ENCODE results near the gene TNN.
"Not testable (repeated sequence)": the region's sequence is repeated elsewhere in the genome, so short reads cannot be mapped to it uniquely, and the experiment has no call there.

TNN gene

DNA sequence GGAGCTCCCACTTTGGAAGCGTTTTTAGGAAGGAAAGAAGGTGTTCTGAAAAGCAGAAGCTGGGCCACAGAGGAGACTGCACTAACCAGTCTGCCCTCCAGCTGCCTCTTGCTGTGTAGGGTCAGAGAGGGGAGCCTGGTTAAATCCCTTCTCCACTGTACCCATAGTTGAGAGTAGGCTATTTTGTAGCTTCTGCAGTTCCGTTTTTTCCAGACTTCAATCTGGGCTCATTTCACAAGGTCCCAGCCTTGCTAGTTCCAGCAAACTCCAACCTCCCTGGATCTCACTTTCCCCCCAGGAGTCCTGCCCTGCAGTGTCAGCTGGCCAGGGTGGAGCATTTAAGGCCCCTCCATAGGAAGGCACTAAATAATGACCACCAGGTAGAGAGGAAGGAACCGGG is 11.0 kb downstream of the TNN start:
- Mint-ChIP-seq H3K27ac (no peak overlapping the region), H3K4me3 (no peak overlapping the region), H3K4me1 (no peaks in the 10 kb centered on the region), H3K36me3 (no peaks in the 10 kb centered on the region), H3K9me3 (no peaks in the 10 kb centered on the region), H3K27me3 (peaks cover 19% of the 10 kb centered on the region in 2 donors)
- ATAC-seq (replicated peaks) (no peak), DNase-seq (no peak)

DNA sequence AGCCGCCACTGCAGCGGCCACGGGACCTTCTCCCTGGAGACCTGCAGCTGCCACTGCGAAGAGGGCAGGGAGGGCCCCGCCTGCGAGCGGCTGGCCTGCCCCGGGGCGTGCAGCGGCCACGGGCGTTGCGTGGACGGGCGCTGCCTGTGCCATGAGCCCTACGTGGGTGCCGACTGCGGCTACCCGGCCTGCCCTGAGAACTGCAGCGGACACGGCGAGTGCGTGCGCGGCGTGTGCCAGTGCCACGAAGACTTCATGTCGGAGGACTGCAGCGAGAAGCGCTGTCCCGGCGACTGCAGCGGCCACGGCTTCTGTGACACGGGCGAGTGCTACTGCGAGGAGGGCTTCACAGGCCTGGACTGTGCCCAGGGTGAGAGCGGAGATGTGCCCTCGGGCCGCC is 11.7 kb downstream of the TNN start:
- Mint-ChIP-seq H3K27me3 (peaks cover 13 to 19% of the 10 kb centered on the region in 2 donors), H3K9me3 (no peaks in the 10 kb centered on the region), H3K27ac (no peak overlapping the region), H3K4me1 (no peaks in the 10 kb centered on the region), H3K36me3 (no peaks in the 10 kb centered on the region), H3K4me3 (no peak overlapping the region)
- no peak for ATAC-seq (replicated peaks)
- DNase-seq = no peak

DNA sequence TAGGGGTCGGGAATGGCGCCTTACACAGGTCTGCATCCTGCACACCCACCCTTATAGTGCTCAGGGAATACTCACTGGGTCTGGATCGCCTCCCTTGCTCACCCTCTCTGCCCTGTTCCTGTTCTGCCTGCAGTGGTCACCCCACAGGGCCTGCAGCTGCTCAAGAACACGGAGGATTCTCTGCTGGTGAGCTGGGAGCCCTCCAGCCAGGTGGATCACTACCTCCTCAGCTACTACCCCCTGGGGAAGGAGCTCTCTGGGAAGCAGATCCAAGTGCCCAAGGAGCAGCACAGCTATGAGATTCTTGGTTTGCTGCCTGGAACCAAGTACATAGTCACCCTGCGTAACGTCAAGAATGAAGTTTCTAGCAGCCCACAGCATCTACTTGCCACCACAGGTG is 12.4 kb downstream of the TNN start:
- ATAC-seq (replicated peaks) = no peak
- Mint-ChIP-seq H3K9me3 (no peaks in the 10 kb centered on the region), H3K27me3 (peaks cover 10 to 20% of the 10 kb centered on the region in 2 donors), H3K27ac (no peak overlapping the region), H3K36me3 (no peaks in the 10 kb centered on the region), H3K4me1 (no peaks in the 10 kb centered on the region), H3K4me3 (no peak overlapping the region)
- no peak for DNase-seq

DNA sequence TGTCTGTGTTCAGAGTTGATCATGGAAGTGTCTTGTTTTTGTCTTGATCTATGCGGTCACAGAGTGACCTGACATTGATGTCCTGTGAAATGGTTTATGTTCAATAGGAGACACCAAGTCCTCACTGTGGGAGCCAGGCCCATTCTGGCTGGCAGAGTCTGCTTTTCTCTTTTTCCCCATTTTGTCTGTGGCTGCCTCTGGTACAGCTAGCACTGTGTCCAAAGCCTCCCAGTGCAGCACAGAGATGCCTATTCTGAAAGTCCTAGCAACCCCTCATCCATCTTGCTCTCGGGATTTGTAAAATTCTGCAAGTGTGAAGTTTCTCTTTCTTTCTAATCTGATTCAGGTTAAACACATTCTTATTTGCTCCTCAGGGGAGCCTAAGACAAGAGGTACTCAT is 14.3 kb downstream of the TNN start:
- Mint-ChIP-seq H3K4me1 (no peaks in the 10 kb centered on the region), H3K36me3 (no peaks in the 10 kb centered on the region), H3K4me3 (no peak overlapping the region), H3K9me3 (no peaks in the 10 kb centered on the region), H3K27me3 (peaks cover 3 to 14% of the 10 kb centered on the region in 2 donors), H3K27ac (no peak overlapping the region)
- ATAC-seq (replicated peaks) = no peak
- DNase-seq = no peak

DNA sequence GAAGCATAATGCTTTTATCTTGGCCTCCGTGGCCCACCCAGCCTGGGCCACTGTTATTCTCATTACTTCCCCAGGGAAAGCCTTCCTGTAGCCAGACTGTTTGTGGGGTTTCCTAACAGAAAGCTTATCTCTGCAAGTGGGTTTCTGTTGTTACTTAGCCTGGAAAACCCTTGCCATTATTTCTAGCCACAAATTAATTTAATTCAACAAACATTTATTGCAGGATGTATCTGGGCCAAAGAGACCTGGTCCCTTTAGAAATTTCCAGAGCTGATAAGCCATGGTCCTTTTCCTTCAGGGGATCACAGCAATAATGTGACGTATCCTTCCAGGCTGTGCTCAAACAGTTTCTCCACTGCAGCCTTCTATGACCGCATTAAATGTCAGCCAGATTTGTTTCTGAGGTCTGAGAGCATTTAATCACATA is 20.9 kb downstream of the TNN start:
- H3K27ac Mint-ChIP-seq = no peak overlapping the region
- no peaks in the 10 kb centered on the region for H3K4me1 Mint-ChIP-seq
- H3K36me3 Mint-ChIP-seq = no peaks in the 10 kb centered on the region
- ATAC-seq (replicated peaks) = no peak
- H3K27me3 Mint-ChIP-seq = peaks cover 0 to 6% of the 10 kb centered on the region in 2 donors
- no peak overlapping the region for H3K4me3 Mint-ChIP-seq
- DNase-seq = no peak
- H3K9me3 Mint-ChIP-seq = no peaks in the 10 kb centered on the region

DNA sequence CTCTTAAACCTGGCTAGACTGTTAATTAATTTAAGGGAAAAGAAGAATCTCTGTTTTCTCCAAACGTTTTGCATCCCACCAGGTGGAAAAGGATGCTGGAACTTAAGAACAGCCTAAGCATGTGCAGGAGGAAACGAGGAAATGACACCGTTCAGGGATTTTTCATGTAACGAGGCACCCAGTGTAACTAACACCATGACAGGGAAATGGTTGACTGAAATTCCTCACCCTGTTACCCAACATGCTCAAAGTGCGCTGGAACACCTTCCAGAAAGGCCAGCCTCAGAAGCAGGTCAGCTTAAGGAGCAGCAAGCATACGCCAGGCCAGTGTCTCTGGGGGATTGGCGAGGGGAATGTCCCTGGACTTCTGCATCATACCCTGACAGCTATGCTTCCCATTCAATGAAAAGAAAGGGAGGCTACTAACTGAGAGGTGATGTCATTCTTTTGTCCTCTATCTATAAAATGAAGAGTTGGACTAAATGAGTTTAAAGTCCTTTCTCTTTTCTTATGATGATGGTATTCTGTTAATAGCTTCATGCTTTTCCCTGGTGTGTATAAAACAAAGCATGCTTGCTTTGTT is 21.6 kb downstream of the TNN start:
- no peak overlapping the region for H3K4me3 Mint-ChIP-seq
- ATAC-seq (replicated peaks) (no peak), DNase-seq (no peak)
- H3K9me3 Mint-ChIP-seq = no peaks in the 10 kb centered on the region
- no peak overlapping the region for H3K27ac Mint-ChIP-seq
- no peaks in the 10 kb centered on the region for H3K4me1 Mint-ChIP-seq
- peaks cover 0 to 2% of the 10 kb centered on the region in 2 donors for H3K27me3 Mint-ChIP-seq
- no peaks in the 10 kb centered on the region for H3K36me3 Mint-ChIP-seq

DNA sequence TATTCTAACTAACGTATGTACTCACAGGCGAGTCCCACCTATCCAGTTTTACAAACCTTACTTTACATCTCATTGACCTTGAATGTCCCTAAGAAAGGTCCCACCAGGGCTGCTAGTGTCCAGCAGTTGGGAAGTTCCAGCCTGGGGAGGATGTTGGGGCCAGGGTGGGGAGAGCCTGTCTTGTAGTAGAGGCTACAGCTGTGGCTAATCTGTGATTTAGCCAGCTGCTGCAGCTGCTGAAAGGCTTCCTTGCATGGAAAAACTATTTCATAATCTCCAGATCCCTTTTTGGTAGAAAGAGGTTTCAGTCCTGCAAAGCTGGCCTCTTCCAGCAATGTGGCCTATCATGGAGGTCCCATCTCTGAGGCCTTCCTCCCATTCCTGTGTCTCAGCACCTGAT is 23.1 kb downstream of the TNN start:
- no peaks in the 10 kb centered on the region for H3K36me3 Mint-ChIP-seq
- H3K27ac Mint-ChIP-seq = no peak overlapping the region
- no peaks in the 10 kb centered on the region for H3K27me3 Mint-ChIP-seq
- DNase-seq (no peak), ATAC-seq (replicated peaks) (no peak)
- H3K4me1 Mint-ChIP-seq = no peaks in the 10 kb centered on the region
- H3K4me3 Mint-ChIP-seq = no peak overlapping the region
- no peaks in the 10 kb centered on the region for H3K9me3 Mint-ChIP-seq

DNA sequence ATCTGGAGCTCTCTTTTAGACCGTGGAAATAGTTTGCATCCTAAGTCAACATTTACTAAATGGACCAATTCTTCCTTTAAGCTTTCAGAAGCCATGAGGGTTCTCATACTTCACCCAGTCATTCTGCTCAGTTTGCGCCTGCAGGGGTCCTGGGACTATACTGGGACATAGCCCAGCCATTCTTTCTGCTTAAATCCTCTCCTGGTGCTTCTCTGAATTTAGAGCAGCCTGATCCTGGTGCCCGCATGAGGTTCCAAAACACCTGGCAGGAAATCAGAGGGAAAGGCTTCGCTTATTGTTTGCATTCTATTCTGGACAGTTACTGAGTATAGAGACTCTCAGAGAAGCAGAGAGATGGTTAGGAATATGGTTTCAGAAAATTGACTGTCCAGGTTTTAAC is 27.0 kb downstream of the TNN start:
- Mint-ChIP-seq H3K27ac (no peak overlapping the region), H3K4me3 (no peak overlapping the region), H3K4me1 (no peaks in the 10 kb centered on the region), H3K9me3 (no peaks in the 10 kb centered on the region), H3K36me3 (no peaks in the 10 kb centered on the region), H3K27me3 (no peaks in the 10 kb centered on the region)
- ATAC-seq (replicated peaks) (no peak), DNase-seq (no peak)

DNA sequence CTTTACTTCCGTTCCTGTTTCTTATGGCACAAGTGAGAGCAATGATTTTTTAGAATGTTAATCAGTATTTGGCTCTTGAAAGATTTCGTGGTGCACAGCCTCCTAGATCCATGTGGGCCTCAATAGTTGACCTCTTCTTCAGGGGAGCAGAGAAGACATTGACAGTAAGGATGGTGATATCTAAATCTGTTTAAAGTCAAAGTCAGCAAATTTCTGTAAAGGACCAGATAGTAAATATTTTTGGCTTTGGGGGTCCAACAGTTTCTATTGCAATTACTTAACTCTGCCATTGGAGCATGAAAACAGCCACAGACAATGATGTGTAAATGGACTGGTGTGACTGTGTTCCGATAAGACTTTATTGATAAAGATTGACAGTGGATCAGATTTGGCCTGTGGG is 27.4 kb downstream of the TNN start:
- H3K36me3 Mint-ChIP-seq = no peaks in the 10 kb centered on the region
- H3K4me1 Mint-ChIP-seq = no peaks in the 10 kb centered on the region
- H3K9me3 Mint-ChIP-seq = no peaks in the 10 kb centered on the region
- no peak for DNase-seq
- no peak overlapping the region for H3K4me3 Mint-ChIP-seq
- no peaks in the 10 kb centered on the region for H3K27me3 Mint-ChIP-seq
- no peak overlapping the region for H3K27ac Mint-ChIP-seq
- ATAC-seq (replicated peaks) = no peak

DNA sequence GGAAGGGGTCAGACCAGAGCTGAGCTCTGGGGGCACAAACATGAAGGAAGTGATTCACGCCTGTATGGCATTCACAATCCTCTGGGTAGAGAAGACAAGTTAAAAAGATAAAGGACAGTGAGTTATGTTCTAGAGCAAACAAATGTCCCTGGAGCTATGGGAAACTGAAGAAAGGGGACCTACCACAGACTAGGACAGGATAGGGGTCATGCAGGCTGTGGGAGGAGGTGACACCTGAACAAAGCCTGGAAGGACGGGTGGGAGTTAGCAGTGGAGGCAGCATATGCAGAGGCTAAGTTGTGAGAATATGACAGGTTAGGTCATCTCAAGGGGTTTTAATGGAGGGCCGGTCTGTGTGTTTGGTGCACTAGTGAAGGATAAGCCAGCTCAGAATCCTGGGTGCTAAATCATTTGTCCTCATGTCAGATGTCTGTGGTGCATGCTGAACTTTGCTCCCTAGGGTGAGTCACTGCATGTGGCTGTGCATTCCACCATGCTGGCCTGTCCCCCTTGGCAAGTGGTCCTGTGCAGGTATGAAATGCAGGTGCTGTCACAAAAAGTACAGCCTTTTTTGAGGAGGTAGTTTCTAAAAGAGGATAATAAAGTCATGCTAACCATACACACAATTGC is 28.5 kb downstream of the TNN start:
- no peaks in the 10 kb centered on the region for H3K36me3 Mint-ChIP-seq
- DNase-seq (no peak), ATAC-seq (replicated peaks) (no peak)
- no peak overlapping the region for H3K27ac Mint-ChIP-seq
- H3K27me3 Mint-ChIP-seq = no peaks in the 10 kb centered on the region
- H3K4me1 Mint-ChIP-seq = no peaks in the 10 kb centered on the region
- H3K4me3 Mint-ChIP-seq = no peak overlapping the region
- no peaks in the 10 kb centered on the region for H3K9me3 Mint-ChIP-seq

DNA sequence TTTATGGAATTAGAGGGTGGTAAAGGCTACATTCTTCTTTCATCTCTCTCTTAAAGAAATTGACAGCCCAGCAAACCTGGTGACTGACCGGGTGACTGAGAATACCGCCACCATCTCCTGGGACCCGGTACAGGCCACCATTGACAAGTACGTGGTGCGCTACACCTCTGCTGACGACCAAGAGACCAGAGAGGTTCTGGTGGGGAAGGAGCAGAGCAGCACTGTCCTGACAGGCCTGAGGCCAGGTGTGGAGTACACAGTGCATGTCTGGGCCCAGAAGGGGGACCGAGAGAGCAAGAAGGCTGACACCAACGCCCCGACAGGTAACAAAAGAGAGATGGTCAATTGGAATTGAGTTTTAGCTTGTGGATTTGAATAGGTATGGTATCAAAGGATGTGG is 29.7 kb downstream of the TNN start:
- Mint-ChIP-seq H3K4me1 (no peaks in the 10 kb centered on the region), H3K36me3 (no peaks in the 10 kb centered on the region), H3K27me3 (no peaks in the 10 kb centered on the region), H3K9me3 (no peaks in the 10 kb centered on the region), H3K27ac (no peak overlapping the region), H3K4me3 (no peak overlapping the region)
- DNase-seq (no peak), ATAC-seq (replicated peaks) (no peak)

DNA sequence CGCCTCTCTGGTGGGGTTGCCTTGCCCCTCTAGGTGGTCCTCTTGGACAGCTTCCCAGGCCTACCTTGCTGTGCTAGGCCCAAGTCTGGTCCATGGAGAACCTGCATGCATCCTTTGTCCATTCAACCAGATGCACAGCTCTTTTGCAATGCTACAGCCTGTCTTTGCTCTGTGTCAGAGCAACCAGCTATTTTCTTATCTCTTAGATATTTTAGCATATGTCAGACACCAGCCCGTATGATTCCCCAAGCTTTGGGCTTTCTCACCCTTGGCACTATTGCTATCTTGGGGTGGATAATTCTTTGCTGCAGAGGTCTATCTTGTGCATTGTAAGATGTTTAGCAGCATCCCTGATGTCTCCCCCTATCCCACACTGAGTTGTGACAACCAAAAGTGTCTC is 32.3 kb downstream of the TNN start:
- no peak overlapping the region for H3K4me3 Mint-ChIP-seq
- peaks cover 0 to 2% of the 10 kb centered on the region in 2 donors for H3K9me3 Mint-ChIP-seq
- DNase-seq = no peak
- H3K27ac Mint-ChIP-seq = no peak overlapping the region
- ATAC-seq (replicated peaks) = no peak
- no peaks in the 10 kb centered on the region for H3K4me1 Mint-ChIP-seq
- H3K36me3 Mint-ChIP-seq = no peaks in the 10 kb centered on the region
- H3K27me3 Mint-ChIP-seq = no peaks in the 10 kb centered on the region

DNA sequence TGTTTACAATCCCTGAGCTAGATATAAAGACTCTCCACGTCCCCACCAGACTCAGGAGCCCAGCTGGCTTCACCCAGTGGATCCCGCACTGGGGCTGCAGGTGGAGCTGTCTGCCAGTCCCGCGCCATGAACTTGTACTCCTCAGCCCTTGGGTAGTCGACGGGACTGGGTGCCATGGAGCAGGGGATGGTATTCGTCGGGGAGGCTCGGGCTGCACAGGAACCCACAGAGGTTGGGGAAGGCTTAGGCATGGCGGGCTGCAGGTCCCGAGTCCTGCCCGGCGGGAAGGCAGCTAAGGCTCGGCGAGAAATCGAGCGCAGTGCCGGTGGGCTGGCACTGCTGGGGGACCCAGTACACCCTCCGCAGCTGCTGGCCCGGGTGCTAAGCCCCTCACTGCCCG is 34.5 kb downstream of the TNN start:
- H3K4me3 Mint-ChIP-seq; H3K36me3 Mint-ChIP-seq; H3K9me3 Mint-ChIP-seq; H3K27me3 Mint-ChIP-seq; H3K4me1 Mint-ChIP-seq; ATAC-seq (replicated peaks); DNase-seq; H3K27ac Mint-ChIP-seq: not testable (repeated sequence)

DNA sequence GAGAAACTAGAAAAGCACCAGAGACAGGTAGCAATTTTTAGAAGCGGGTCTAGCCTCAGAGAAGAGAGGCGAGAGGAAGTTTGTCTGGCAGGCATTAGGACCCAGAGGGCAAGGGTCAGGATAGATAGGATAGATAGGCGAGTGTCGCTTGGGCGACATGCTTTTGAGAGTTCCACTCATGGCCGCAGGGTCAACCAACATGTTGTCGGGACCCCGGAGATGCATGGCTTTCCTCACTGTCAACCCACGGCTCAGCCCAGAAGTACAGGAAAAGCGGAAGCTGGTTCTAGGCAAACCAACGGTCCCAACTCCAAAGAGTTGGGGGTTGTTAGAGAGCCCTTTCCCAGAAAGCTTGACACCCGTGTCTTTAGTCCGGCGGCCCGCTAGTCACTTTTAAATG is 38.9 kb downstream of the TNN start:
- H3K27ac Mint-ChIP-seq; H3K9me3 Mint-ChIP-seq; H3K4me3 Mint-ChIP-seq; ATAC-seq (replicated peaks); H3K4me1 Mint-ChIP-seq; H3K27me3 Mint-ChIP-seq; DNase-seq; H3K36me3 Mint-ChIP-seq: not testable (repeated sequence)

DNA sequence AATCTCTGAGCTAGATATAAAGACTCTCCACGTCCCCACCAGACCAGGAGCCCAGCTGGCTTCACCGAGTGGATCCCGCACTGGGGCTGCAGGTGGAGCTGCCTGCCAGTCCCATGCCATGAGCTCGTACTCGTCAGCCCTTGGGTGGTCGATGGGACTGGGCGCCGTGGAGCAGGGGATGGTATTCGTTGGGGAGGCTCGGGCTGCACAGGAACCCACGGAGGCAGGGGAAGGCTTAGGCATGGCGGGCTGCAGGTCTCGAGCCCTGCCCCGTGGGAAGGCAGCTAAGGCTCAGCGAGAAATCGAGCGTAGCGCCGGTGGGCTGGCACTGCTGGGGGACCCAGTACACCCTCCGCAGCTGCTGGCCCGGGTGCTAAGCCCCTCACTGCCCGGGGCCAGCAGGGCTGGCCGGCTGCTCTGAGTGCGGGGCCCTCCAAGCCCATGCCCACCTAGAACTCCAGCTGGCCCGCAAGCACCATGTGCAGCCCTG is 40.7 kb downstream of the TNN start:
- ATAC-seq (replicated peaks); H3K27me3 Mint-ChIP-seq; H3K36me3 Mint-ChIP-seq; DNase-seq; H3K4me3 Mint-ChIP-seq; H3K9me3 Mint-ChIP-seq; H3K27ac Mint-ChIP-seq; H3K4me1 Mint-ChIP-seq: not testable (repeated sequence)
